ENCODE measurements around the gene ARHGAP4. TPM values are rescaled to one million over a fixed set of nuclear protein-coding genes. Genes with fewer than 3 reads are reported as not detected.
A peak's percentile ranks its signal among the peaks of the same experiment; 100 is the strongest.

ARHGAP4 gene
- 3.0 and 5.2 TPM in 2 replicates for total RNA-seq

- DNase-seq (ENCODE audit: low read depth): no peak
- H3K4me3 ChIP-seq (ENCODE audit: low read depth, low read length): peak within 1 kb of the TSS; percentile 66
- no peak for TF ChIP-seq CTCF (IDR thresholded peaks at IDR 0.05; ENCODE audit: insufficient read depth, low read depth, low read length)
Observed at GRCh38 chrX:153925739-153926551, at the start of gene ARHGAP4. TSS of gene ARHGAP4 (minus strand) at chrX:153926264. CDS start at chrX:153926202, 62 bp downstream.

- DNase-seq (ENCODE audit: low read depth): no peak
- no peak for TF ChIP-seq CTCF (IDR thresholded peaks at IDR 0.05; ENCODE audit: insufficient read depth, low read depth, low read length)
- no peak overlapping the region for H3K4me3 ChIP-seq (ENCODE audit: low read depth, low read length)
Observed at GRCh38 chrX:153974726-153975286, 48.7 kb upstream of the ARHGAP4 start.

GRCh38 chrX:153974003-153974725 lies 48.1 kb upstream of the ARHGAP4 start:
- H3K4me3 ChIP-seq (ENCODE audit: low read depth, low read length): no peak overlapping the region
- no peak for DNase-seq (ENCODE audit: low read depth)
- TF ChIP-seq CTCF (IDR thresholded peaks at IDR 0.05; ENCODE audit: insufficient read depth, low read depth, low read length): no peak

- TF ChIP-seq CTCF (IDR thresholded peaks at IDR 0.05; ENCODE audit: insufficient read depth, low read depth, low read length): no peak
- no peak for DNase-seq (ENCODE audit: low read depth)
- H3K4me3 ChIP-seq (ENCODE audit: low read depth, low read length): peak overlapping the region; percentile 63
Observed at GRCh38 chrX:153973127-153974002, 47.3 kb upstream of the ARHGAP4 start.

- TF ChIP-seq CTCF (IDR thresholded peaks at IDR 0.05; ENCODE audit: insufficient read depth, low read depth, low read length): no peak
Observed at GRCh38 chrX:153972368-153973126, 46.5 kb upstream of the ARHGAP4 start, which contains the start of gene TMEM187. TSS of gene TMEM187 (plus strand) at chrX:153972754. CDS start at chrX:153982063, 9,309 bp downstream.

More at GRCh38 chrX:153972368-153973126, 46.5 kb upstream of the ARHGAP4 start, which contains the start of gene TMEM187:
- DNase-seq (ENCODE audit: low read depth): peak; percentile 83
- H3K4me3 ChIP-seq (ENCODE audit: low read depth, low read length): peak within 1 kb of the TSS; percentile 88

All from fibroblast of villous mesenchyme (primary cell).